NOMO-1 (cell line): ENCODE data around the gene HMGA1.
"Not testable (repeated sequence)": the region's sequence is repeated elsewhere in the genome, so short reads cannot be mapped to it uniquely, and the experiment has no call there.

Source experiments
- DNase-seq, 2 experiments: peaks; one replicate each; lab custom pipeline; 2025; ENCODE audit not compliant: unreplicated experiment in 2 of 2; lab: John Stamatoyannopoulos, UW

HMGA1 gene

DNA sequence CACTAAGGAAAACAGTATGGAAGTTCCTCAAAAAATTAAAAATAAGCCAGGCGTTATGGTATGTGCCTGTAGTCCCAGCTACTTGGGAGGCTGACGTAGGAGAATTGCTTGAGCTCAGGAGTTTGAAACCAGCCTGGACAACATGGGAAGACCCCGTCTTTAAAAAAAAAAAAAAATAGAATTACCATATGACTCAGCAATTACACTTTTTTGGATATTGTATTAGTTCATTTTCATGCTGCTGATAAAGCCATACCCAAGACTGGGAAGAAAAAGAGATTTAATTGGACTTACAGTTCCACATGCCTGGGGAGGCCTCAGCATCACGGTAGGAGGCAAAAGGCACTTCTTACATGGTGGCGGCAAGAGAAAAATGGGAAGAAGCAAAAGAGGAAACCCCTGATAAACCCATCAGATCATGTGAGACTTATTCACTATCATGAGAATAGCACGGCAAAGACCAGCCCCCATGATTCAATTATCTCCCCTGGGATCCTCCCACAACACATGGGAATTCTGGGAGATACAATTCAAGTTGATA, 22.9 kb downstream of the HMGA1 start:
- DNase-seq: no peak

DNA sequence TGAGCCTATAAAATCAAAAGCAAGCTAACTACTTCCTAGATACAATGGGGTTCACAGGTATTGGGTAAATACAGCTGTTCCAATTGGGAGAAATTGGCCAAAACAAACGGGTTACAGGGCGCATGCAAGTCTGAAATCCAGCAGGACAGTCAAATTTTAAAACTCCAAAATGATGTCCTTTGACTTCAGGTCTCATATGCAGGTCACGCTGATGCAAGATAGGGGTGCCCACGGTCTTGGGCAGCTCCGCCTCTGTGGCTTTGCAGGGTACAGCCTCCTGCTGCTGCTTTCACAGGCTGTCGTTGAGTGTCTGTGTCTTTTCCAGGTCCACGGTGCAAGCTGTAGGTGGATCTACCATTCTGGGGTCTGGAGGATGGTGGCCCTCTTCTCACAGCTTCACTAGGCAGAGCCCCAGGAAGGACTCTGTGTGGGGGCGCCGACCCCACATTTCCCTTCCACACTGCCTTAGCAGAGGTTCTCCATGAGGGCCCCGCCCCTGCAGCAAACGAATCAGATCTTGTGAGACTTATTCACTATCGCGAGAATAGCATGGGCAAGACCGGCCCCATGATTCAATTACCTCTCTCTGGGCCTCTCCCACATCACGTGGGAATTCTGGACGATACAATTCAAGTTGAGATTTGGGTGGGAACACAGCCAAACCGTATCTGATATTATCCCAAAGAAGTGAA, 24.0 kb downstream of the HMGA1 start:
- no peak for DNase-seq

DNA sequence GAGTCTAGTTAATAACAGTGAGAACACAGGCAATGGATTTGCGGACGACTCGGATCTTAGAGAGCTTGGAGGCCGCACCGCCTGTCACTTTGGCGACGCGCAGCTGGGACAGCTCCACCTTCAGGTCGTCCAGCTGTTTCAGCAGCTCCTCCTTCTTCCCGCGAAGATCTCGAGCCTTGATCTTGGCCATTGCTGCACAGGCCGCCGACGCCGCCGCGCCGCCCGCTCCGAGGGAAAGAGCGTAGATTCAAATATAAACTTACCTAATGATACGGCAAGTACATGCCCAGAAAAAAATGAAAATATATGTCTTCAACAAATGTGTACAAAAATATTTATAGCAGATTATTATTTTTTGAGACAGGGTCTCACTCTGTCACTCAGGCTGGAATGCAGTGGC, 26.8 kb downstream of the HMGA1 start:
- DNase-seq: not testable (repeated sequence)

DNA sequence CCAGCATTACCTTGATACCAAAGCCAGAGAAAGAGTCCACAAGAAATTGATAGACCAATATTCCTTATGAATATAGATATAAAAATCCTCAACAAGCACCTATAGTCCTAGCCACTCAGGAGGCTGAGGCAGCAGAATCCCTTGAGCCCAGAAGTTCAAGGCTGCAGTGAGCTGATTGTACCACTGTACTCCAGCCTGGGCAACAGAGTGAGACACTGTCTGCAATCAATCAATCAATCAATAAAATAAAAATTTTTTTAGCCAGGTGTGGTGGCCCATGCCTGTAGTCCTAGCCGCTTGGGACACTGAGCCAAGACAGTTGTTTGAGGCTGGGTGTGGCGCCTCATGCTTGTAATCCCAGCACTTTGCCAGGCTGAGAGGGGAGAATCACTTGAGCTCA, 31.1 kb downstream of the HMGA1 start:
- DNase-seq: no peak

DNA sequence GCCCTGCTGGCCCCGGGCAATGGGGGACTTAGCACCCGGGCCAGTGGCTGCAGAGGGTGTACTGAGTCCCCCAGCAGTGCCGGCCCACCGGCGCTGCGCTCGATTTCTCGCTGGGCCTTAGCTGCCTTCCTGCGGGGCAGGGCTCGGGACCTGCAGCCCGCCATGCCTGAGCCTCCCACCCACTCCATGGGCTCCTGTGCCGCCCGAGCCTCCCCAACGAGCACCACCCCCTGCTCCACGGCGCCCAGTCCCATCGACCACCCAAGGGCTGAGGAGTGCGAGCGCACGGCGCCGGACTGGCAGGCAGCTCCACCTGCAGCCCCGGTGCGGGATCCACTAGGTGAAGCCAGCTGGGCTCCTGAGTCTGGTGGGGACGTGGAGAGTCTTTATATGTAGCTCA, 32.5 kb downstream of the HMGA1 start:
- DNase-seq: not testable (repeated sequence)

DNA sequence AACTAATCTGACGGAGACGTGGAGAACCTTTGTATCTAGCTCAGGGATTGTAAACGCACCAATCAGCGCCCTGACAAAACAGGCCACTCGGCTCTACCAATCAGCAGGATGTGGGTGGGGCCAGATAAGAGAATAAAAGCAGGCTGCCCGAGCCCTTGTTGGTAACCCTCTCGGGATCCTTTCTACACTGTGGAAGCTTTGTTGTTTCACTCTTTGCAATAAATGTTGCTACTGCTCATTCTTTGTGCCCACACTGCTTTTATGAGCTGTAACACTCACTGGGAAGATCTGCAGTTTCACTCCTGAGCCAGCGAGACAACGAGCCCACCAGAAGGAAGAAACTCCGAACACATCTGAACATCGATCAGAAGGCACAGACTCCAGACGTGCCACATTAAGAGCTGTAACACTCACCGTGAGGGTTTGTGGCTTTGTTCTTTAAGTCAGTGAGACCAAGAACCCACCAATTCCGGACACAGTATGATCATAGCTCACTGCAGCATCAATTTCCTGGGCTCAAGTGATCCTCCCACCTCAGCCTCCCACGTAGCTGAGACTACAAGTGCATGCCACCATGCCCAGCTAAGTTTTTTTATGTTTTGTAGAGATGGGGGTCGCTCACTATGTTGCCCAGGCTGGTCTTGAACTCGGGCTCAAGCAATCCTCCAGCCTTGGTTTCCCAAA, 33.1 kb downstream of the HMGA1 start:
- not testable (repeated sequence) for DNase-seq

DNA sequence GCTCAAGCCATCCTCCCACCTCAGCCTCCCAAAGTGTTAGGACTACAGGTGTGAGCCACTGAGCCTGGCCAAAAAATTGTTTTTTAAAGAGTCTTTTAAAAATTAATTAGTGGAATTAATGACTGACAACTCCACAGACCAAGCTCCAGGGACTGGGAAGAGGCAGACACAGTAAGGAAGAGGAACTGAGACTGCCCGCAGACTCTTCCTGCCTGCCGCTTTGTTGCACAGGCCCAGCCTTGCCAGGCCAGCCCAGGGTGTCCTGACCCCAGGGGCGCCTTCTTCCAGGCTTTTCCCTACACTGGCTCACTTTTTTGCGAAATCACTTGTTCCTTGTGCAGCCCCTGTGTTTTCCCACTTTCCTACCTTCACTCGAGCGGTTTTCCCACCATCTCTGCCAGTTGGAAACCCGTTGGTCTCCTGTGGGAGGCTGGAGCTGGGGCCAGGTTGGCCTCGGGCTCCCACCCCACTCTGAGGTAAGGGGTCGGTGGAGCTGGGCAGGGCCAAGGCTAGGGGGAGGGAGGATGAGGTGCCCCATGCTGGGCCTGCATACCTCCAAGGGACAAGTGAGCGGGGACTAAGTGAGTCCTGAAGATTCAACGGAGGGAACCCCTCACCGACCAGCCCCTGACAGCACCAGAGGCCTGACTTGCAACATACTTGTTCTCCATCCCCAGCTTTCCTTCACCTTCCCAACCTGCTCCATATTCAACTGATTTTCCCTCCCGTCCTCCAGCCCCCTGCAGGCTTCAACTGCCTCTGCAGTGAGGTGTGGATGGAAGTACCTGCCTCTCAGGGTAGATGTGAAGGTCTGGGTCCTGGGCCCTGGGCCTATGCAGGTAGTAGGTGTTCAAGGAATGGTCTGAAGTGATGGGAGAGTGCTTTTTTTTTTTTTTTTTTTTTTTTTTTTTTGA, 35.6 kb downstream of the HMGA1 start:
- DNase-seq: peak; percentile 18 to 39

DNA sequence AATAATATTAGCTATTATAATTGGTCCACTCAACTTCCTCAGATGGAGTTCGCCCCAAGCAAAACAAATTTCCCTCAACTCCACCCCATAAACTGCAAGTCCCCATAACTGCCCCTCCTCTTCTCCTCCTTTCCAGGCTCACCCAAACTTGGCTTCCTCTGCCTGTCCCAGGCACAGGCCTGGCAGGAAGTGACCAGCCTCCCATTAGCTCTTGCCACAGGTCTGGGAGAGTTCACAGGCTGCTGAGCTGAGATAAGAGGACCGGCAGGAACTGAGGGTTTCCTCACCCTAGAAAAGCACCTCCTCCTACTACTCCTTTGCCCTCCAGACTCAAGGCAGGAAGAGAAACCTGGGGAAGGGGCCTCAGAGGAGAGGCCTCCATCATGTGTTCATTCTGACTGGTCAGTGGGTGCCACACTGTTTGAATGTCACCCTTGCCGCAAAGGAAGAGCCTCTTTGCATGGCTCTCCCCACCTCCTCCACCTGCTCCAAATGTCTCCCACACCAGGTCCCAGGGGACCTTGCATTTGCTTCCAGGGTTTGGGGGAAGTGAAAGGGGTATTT, 36.7 kb downstream of the HMGA1 start:
- DNase-seq: peak in 1 of 2 experiments; percentile 8

DNA sequence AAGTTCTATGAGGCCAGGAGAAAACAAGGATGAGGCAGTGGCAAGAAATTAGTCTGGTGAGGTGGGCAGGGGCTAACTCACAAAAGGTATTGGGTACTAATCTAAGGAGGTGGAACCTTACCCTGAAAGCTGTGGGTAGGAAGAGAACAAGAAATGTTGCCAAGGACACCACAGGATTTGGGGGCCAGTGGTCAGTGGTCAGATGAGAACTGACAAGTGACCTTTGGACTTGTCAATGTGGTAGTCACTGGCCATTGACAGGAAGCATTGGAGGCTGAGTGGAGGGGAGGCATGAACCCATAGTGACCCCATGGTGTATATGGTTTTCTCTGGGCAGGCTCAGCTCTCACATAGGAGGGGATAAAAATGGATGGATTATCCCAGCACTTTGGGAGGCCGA, 37.5 kb downstream of the HMGA1 start:
- no peak for DNase-seq

DNA sequence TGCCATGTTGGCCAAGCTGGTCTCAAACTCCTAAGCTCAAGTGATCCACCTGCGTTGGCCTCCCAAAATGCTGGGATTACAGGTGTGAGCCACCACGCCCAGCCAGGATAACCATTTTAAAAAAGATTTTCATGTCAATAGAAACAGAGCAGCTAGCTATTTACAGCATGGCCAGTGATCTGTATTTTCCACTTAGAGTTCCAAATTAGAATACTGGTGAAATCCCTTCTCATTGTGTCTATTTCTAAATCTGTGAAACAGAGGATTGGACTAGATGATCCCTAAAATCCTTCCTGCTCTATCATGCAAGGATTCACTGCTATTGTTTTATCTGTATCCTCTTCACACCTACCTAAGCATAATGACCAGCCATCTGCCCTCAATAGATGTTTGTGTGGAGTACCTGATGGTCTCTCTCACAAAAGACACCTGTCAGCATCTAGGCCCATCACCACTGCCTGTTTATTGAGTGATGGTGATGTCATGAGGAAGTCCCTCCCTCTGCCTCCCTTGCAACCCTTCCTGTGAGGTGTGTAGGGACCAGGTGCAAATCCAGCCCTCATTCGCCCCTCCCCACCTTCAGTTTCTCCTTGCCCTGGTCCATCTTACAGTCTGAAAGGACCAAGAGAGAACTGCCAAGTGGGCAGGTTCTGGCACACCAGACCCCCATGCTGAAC, 38.6 kb downstream of the HMGA1 start:
- no peak for DNase-seq

DNA sequence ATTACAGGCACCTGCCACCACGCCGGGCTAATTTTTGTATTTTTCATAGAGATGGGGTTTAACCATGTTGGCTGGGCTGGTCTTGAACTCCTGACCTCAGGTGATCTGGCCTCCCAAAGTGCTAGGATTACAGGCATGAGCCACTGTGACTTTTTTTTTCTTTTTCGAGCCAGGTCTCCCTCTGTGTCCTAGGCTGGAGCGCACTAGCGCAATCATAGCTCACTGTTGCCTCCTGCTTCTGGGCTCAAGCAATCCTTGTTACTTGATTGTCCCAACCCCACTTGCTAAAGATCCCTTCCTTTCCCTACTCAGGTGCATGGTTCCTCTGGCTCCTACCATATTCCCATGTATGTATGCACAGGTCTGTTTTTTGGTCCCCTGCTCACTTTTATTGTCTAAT, 39.5 kb downstream of the HMGA1 start:
- DNase-seq: no peak

DNA sequence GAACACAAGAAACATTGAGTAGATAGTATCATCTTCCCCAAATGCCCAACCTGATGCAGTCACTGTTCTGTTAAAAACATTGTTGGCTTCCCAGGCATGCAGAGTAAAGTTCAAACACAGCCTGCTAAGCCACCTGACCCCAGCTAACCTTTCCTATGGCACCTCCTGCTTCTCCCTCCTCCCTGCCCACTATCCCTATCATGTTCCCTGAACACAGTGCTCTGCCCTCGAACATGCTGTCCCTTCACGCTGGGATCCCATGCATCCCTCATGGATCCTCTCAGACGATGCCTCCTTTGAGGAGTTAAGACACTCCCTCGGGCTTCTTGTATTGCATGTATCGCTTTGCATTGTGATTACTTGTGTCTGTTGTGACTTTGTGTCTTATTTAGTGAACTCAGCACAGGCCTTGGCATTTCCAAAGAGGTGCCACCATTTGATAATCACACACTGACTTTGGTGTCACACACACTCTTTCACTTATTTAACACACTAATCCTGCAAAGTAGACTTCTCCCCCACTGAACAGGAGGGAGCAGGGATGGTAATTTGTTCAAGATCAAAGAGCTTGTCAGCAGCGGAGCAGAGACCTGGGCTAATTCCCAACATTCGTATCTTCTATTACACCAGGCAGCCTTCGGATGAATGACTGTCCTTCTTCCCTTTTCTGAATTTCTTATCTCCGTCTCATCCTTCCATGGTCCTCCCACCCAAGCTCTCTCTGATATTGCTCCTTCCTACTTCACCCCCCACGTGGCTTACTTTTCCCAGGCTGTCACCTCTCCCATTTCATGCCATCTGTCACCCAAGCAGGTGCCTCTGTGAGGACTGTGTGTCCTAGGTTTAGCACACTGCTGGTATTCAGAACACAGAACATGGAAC, 40.4 kb downstream of the HMGA1 start:
- DNase-seq: no peak

DNA sequence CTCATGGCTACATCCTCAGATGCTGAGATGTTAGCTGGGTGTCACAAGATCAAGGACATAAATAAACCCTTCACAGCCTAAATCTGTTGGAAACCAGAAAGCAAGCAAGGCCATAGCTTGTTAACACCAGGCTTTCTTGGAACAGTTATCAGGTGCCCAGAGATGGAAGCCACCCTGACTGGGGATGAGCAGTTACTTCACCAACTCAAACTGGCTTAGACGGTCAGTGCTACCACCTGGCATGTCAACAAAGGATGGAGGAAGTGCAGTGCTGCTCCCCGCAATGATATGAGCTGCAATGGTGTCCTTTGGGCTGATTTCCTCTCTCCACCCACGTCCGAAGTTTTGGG, 41.1 kb downstream of the HMGA1 start:
- no peak for DNase-seq

DNA sequence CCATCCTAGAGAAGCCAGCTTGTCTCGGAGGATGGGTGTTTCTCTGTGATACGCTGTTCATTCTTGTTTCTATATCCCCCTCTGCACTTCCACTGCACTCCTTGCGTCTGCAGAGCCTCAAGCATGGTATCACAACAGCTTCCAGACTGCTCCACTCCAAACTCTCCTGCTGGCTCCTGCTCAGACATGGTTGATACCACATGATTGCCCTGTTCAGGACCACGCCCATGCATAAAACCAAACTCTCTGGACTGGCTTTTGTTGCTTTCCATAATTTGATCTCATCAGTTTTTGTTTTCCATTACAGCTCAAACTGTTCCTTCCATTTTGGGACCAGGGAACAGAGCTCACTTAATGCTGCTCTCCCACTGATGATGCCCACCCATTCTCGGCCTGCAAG, 42.2 kb downstream of the HMGA1 start:
- no peak for DNase-seq

DNA sequence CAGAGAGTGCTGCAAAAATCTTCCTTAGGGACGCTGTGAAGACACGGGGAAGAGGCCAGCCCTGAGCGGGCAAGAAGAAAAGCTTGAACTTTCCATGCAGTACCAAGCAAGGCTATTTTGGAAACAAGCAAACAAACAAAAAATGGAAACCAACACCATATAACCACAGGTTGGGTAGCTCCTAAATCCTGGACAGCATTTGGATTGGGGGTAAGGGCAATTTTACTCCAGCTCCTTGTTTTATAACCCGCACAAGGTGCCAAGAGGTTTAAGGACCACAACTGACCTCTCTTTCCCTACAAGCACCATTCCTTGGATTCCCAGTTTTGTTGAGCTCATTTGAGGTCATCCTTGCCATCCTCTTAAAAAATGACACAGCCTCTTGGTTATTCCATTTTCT, 43.5 kb downstream of the HMGA1 start:
- no peak for DNase-seq

DNA sequence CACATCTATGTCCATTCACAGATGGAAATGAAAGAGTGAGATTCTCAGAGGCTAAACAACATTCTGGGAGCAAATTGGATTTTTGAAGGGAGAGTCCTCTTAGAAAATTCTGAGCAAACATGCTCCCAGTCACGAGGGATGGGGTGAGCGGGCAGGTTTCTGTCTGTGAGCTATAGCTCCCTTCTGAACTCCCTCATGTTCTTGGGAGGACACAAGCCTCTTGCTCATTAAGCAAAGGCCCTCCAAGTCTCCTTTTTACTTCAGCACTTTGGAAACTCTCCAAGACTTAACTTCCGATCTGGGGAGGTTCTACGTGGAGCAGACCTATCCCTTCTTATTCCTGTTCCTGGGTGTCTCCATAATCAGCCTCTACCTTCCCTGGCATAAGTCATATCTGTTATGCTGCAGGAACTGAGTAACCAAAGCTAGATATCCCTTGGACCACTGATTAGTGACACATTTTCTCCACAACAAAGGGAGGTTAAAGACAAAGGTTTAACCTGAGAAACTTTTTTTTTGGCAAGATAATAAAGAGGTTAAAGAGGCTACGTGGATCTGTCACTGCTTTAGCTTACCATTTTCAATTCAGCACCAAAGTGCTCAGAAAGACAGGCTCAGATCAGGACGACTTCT, 45.1 kb downstream of the HMGA1 start:
- DNase-seq: no peak

DNA sequence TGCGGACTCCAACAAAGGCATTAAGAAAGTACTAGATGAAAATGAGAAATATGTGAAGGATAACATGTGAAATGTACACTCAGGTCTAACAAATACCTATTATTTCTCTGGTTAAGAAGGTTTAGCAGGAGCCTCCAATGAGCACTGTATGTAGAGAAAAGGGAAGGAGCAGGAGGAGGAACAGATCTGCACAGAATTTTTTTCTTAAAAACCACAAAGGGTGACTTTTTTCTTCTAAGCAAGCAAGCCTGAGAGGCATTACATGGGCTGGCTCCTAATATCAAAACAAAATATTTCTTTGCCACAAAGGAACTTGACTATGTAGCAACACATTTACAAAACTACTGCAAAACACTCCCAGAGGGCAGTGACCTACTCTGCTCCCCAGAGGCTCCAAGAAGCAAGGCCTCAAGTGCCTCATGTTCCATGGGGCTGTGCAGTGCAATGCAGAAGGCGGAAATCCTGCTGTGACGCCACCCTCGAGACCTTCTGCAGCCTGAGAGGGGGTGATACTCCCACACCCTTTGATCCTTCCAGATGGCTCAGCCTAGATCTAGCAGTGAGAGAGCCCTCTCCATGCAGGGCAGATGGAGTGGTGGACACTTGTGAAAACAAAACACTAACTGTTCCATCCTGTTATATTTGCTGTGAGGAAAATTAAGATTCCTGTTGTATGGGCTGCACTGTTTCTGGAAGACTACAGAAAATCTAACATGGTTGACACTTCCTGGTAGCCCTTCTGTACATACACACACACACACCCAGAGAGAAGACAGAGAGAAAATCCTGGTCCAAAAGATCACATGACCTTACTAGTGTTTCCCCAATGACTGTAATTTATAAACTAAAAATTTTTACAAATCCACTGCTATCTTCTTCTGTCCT, 48.1 kb downstream of the HMGA1 start:
- DNase-seq: peak; percentile 83 to 93
